ENCODE measurements around the gene NUDT19.
"Not testable (repeated sequence)": the region's sequence is repeated elsewhere in the genome, so short reads cannot be mapped to it uniquely, and the experiment has no call there.

Gene NUDT19

DNA sequence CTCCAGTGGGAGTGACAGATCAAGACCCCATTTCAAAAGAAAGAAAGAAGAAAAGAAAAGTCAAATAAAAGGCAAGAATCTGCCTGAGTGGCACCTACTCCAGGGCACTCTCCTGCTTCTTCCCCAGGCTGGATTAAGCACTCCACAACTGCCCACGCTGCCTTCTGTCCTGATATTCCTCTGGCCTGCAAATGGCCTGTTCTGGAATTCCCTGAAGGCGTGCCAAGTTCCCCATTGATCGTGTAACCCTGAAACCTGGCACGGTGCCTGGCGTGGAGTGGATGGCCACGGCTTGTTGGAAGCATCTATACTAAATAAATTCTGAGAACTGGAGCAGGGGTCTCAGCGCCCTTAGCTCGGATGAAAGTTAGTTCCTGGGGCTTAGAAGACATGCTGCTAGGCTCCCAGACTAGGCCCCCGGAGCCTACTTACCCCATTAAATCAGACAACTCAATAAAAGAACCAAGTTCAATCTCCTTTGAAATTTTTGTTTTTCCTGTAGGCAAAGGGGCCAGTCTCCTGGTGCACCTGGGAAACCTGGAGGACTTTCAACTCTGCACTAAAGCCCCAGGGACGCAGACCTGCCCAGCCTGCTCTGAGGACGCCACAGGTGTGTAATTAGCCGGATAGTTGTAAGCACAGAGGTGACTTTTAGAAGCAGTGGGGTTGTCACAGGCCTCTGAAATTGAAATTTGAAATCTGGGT, 38.6 kb upstream of the NUDT19 start:
- TF ChIP-seq CTCF (IDR thresholded peaks at IDR 0.05; ENCODE audit: insufficient read depth, missing control alignments): no peak
- FAIRE-seq (no peak), DNase-seq (ENCODE audit: insufficient read length, low spot score) (no peak)

DNA sequence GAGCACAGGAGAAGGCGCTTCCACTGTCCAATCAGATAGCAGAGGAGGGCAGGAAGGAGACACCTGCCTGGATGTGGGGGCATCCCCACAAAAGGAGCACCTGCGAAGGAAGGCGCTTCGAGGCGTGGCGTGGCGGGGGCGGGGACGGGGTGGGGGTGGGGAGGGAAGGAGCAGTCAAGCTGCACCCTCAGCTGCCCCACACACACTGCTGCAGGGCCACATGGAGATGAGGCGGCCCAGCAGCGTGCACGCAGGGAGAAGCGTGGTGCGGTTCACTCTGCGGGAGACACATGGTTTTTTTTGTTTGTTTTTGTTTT, 38.1 kb upstream of the NUDT19 start:
- no peak for TF ChIP-seq CTCF (IDR thresholded peaks at IDR 0.05; ENCODE audit: insufficient read depth, missing control alignments)
- DNase-seq (ENCODE audit: insufficient read length, low spot score) (no peak), FAIRE-seq (no peak)

GRCh38 chr19:32656379-32656778, 35.2 kb upstream of the NUDT19 start:
- FAIRE-seq; DNase-seq (ENCODE audit: insufficient read length, low spot score): not testable (repeated sequence)

GRCh38 chr19:32658075-32658474, 33.5 kb upstream of the NUDT19 start:
- no peak for TF ChIP-seq CTCF (IDR thresholded peaks at IDR 0.05; ENCODE audit: insufficient read depth, missing control alignments)
- FAIRE-seq (no peak), DNase-seq (ENCODE audit: insufficient read length, low spot score) (no peak)

DNA sequence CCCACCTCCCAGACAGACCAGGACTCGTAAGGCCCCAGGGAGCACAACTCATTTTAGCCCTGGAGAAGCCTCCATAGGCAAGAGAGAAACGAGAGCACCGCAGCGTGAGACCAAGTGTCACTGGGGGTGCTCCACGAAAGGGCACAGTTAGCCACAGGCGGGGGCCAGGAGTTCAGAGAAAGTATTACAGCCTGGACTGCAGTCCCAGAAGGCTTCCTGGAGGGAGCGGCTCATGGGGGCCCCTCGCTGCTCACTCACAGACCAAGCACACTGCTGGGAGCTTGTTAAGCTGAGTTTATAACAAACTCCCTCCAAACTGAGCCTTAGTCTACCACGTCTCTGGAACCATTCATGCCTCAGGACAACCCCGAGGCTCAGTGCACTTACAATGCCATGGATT, 33.1 kb upstream of the NUDT19 start:
- FAIRE-seq: no peak
- no peak for DNase-seq (ENCODE audit: insufficient read length, low spot score)
- TF ChIP-seq CTCF (IDR thresholded peaks at IDR 0.05; ENCODE audit: insufficient read depth, missing control alignments): no peak

DNA sequence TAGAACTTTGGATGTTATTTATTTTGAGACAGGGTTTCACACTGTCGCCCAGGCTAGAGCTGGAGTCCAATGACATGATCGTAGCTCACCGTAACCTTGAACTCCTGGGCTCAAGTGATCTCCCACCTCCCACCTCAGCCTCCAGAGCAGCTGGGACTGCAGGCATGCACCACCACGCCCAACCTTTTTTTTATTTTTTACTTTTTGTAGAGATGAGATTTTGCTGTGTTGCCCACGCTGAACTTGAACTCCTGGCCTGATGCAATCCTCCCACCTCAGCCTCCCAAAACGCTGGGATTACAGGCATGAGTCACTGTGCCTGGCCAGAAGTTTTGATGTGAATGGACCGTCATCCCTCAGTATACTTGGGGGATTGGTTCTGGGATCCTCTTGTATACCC, 30.3 kb upstream of the NUDT19 start:
- FAIRE-seq (no peak), DNase-seq (ENCODE audit: insufficient read length, low spot score) (no peak)
- TF ChIP-seq CTCF (IDR thresholded peaks at IDR 0.05; ENCODE audit: insufficient read depth, missing control alignments): no peak

DNA sequence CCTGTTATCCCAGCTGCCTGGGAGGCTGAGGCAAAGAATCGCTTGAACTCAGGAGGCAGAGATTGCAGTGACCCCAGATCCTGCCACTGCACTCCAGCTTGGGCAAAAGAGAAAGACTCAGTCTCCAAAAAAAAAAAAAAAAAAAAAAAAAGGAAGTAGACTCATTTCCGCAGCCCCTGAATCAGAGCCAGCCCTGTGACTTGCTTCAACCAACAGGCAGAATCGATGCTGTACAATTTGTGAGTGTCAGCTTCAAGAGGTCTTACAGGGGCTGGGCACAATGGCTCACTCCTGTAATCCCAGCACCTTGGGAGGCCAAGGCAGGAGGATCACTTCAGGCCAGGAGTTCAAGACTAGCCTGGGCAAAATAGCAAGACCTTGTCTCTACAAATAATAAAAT, 29.4 kb upstream of the NUDT19 start:
- no peak for TF ChIP-seq CTCF (IDR thresholded peaks at IDR 0.05; ENCODE audit: insufficient read depth, missing control alignments)
- FAIRE-seq: no peak
- no peak for DNase-seq (ENCODE audit: insufficient read length, low spot score)

GRCh38 chr19:32666084-32666483, 25.5 kb upstream of the NUDT19 start:
- no peak for TF ChIP-seq CTCF (IDR thresholded peaks at IDR 0.05; ENCODE audit: insufficient read depth, missing control alignments)
- no peak for FAIRE-seq

More at GRCh38 chr19:32666084-32666483, 25.5 kb upstream of the NUDT19 start:
- no peak for DNase-seq (ENCODE audit: insufficient read length, low spot score)

Measured in D721Med (cell line).